ENCODE data around the gene TRAF3IP1. TPM values are rescaled to one million over a fixed set of nuclear protein-coding genes. Genes with fewer than 3 reads are reported as not detected.
"Not testable (repeated sequence)": the region's sequence is repeated elsewhere in the genome, so short reads cannot be mapped to it uniquely, and the experiment has no call there.

Gene TRAF3IP1
- total and polyA plus RNA-seq, 2 of the 13 experiments (the other 11 are each of a cell fraction or from before 2014, with no cell fraction given), result 4.1 to 12.9 TPM

GRCh38 chr2:238272156-238272555, 48.2 kb upstream of the TRAF3IP1 start (continued):
- TF ChIP-seq ARNT2 (CRISPR knock-in tag; IDR thresholded peaks at IDR 0.05; ENCODE audit: low read depth) (no peak), ZNF879 (CRISPR knock-in tag; IDR thresholded peaks at IDR 0.05) (no peak), PTBP1 (IDR thresholded peaks at IDR 0.05; ENCODE audit: low read depth, low read length, poor library complexity, severe bottlenecking) (no peak), MAFK (conservative IDR thresholded peaks at IDR 0.05 in 1 of 2, IDR thresholded peaks at IDR 0.05 in 1 of 2; ENCODE audit: low read length in 2 of 2) (no peak)

GRCh38 chr2:238273433-238273832, 46.9 kb upstream of the TRAF3IP1 start:
- H3K27me3 ChIP-seq (ENCODE audit: control insufficient read depth in 1 of 2, insufficient read depth in 2 of 2, low read length in 2 of 2); H3K4me2 ChIP-seq (ENCODE audit: low read depth, low read length); DNase-seq (ENCODE audit: low spot score); H2AFZ ChIP-seq (ENCODE audit: low read length); ATAC-seq; FAIRE-seq; CTCF ChIA-PET (ENCODE audit: low intra/inter-chr PET ratio, low total read pairs); H3K9me3 ChIP-seq (ENCODE audit: low read length); intact Hi-C loops (cut with micrococcal nuclease; ENCODE audit: unreplicated experiment); in situ Hi-C loops (cut with HindIII; ENCODE audit: extremely low pct_ligation_motif_present, low pct_unique_long_range_greater_than_20kb); BruUV-seq (replicated peaks); H3K4me3 ChIP-seq (replicated peaks in 1 of 3; ENCODE audit: insufficient read depth in 1 of 3, low read depth in 2 of 3, low read length in 3 of 3); H4K20me1 ChIP-seq (ENCODE audit: insufficient read depth, low read length); H3K27ac ChIP-seq (ENCODE audit: extremely low read length, insufficient read depth, low read length); H3K9ac ChIP-seq (ENCODE audit: insufficient read depth, low read depth, low read length): not testable (repeated sequence)
- POLR2A ChIA-PET, result interaction anchor here (1.0 to 1.1 kb wide), 2 partner anchors 10 to 12 kb away, joined by 3 read pairs; no protein-coding TSS in a partner anchor
- Histone ChIP-seq H3K36me3 (replicated peaks in 1 of 2; ENCODE audit: control insufficient read depth in 1 of 2, insufficient read depth in 2 of 2, low read length in 2 of 2) (peaks cover 49 to 89% of the 10 kb centered on the region in 2 experiments), H3K4me1 (ENCODE audit: insufficient read depth, low read length) (peaks cover 27% of the 10 kb centered on the region), H3K79me2 (ENCODE audit: insufficient read depth, low read length) (peaks cover 10% of the 10 kb centered on the region)
- 97% methylated on average over 10 of the region's 10 CpGs for WGBS (ENCODE audit: low lambda C conversion rate)

- ChIA-PET POLR2A (interaction anchor here (1.0 to 2.0 kb wide), 3 partner anchors 10 to 11 kb away, joined by 3 to 9 read pairs (median 3); no protein-coding TSS in a partner anchor), CTCF (ENCODE audit: low intra/inter-chr PET ratio, low total read pairs) (no interaction called here)
- WGBS (ENCODE audit: low lambda C conversion rate), result 93% methylated on average over 16 of the region's 20 CpGs
- no peaks in the 10 kb centered on the region for H3K27me3 ChIP-seq (ENCODE audit: control insufficient read depth in 1 of 2, insufficient read depth in 2 of 2, low read length in 2 of 2)
- peaks cover 19% of the 10 kb centered on the region for H3K79me2 ChIP-seq (ENCODE audit: insufficient read depth, low read length)
- H3K36me3 ChIP-seq (replicated peaks in 1 of 2; ENCODE audit: control insufficient read depth in 1 of 2, insufficient read depth in 2 of 2, low read length in 2 of 2), result peaks cover 49 to 88% of the 10 kb centered on the region in 2 experiments
- H3K9me3 ChIP-seq (ENCODE audit: low read length), result no peaks in the 10 kb centered on the region
- H3K4me3 ChIP-seq (replicated peaks in 1 of 3; ENCODE audit: insufficient read depth in 1 of 3, low read depth in 2 of 3, low read length in 3 of 3), result no peak overlapping the region
- peaks cover 36% of the 10 kb centered on the region for H3K4me1 ChIP-seq (ENCODE audit: insufficient read depth, low read length)
- no peak overlapping the region for H3K9ac ChIP-seq (ENCODE audit: insufficient read depth, low read depth, low read length)
- intact Hi-C loops (cut with micrococcal nuclease; ENCODE audit: unreplicated experiment), result no loop called here
- DNase-seq (ENCODE audit: low spot score) (no peak), ATAC-seq (peak; percentile 36; the same call in 2 of the 3 replicates), FAIRE-seq (peak; percentile 51)
- peaks cover 13% of the 10 kb centered on the region; the same call in 1 of the 2 replicates for H4K20me1 ChIP-seq (ENCODE audit: insufficient read depth, low read length)
- peak overlapping the region; percentile 41 for H3K27ac ChIP-seq (ENCODE audit: extremely low read length, insufficient read depth, low read length)
- in situ Hi-C loops (cut with HindIII; ENCODE audit: extremely low pct_ligation_motif_present, low pct_unique_long_range_greater_than_20kb), result no loop called here
- H3K4me2 ChIP-seq (ENCODE audit: low read depth, low read length), result no peak overlapping the region
- no TSS peak for BruUV-seq (replicated peaks)
- H2AFZ ChIP-seq (ENCODE audit: low read length), result no peak overlapping the region
- TF ChIP-seq TSC22D2 (CRISPR knock-in tag; IDR thresholded peaks at IDR 0.05; ENCODE audit: borderline replicate concordance) (no peak), MAX (IDR thresholded peaks at IDR 0.05) (peak; percentile 51; the same call in 1 of the 2 replicates), TIGD3 (CRISPR knock-in tag; IDR thresholded peaks at IDR 0.05; ENCODE audit: borderline replicate concordance) (no peak), ZNF777 (CRISPR knock-in tag; IDR thresholded peaks at IDR 0.05) (no peak), ZNF510 (CRISPR knock-in tag; IDR thresholded peaks at IDR 0.05; ENCODE audit: low read depth) (no peak), ZFP37 (CRISPR knock-in tag; IDR thresholded peaks at IDR 0.05; ENCODE audit: borderline replicate concordance) (no peak), TFAP4 (IDR thresholded peaks at IDR 0.05; ENCODE audit: borderline replicate concordance, low read depth) (peak; percentile 76), ZNF878 (CRISPR knock-in tag; IDR thresholded peaks at IDR 0.05) (no peak)
Measured at GRCh38 chr2:238274152-238274865, 46.0 kb upstream of the TRAF3IP1 start.
